A549 (cell line): ENCODE measurements around the gene PNMT. TPM values are rescaled to one million over a fixed set of nuclear protein-coding genes. Genes with fewer than 3 reads are reported as not detected.
"Not testable (repeated sequence)": the region's sequence is repeated elsewhere in the genome, so short reads cannot be mapped to it uniquely, and the experiment has no call there.

Experiments
- ATAC-seq, 2 experiments: fragments of 200-7000 bp in 1 of 2; fragments of >200 bp in 1 of 2; cut with Nextera tagmentation in 1 of 2; cut with Tn5 transposase in 1 of 2; 3 replicates each; pipeline versions ENCODE4 v1.8.0 to v1.9.1; 2018 to 2020; ENCODE audit warnings: mild to moderate bottlenecking in 1 of 2, moderate library complexity in 1 of 2
- CTCF ChIA-PET: fragments of 300-600 bp; sonication (Branson Sonifier 250); formaldehyde crosslinking; extraction: SDS; loops from one replicate; lab custom pipeline; 2021; ENCODE audit warnings: antibody characterized with exemption, inconsistent platforms; lab: Yijun Ruan, JAX
- POLR2A ChIA-PET: fragments of 350-600 bp; formaldehyde crosslinking; extraction: SDS; loops from one replicate; lab custom pipeline; 2021; ENCODE audit warnings: antibody characterized with exemption, inconsistent platforms; lab: Yijun Ruan, JAX
- DNase-seq, 2 experiments: peaks; one replicate each; pipeline versions ENCODE4 v3.0.0 to v3.0.0-alpha.2; 2011 to 2016; ENCODE audit warnings: low read depth in 1 of 2, low spot score in 1 of 2
- FAIRE-seq: peaks from 2 replicates; lab custom pipeline; 2011; peaks lifted over from hg19 to GRCh38; lab: Jason Lieb, UNC
- H3K27ac ChIP-seq, 2 experiments: fragments of >200 bp; sonication (Bioruptor Twin); formaldehyde crosslinking; 3 replicates each; pipeline ENCODE4 v1.5.1; 2016 to 2017
- H3K4me1 ChIP-seq: fragments of >200 bp; sonication (Bioruptor Twin); formaldehyde crosslinking; 3 replicates; pipeline ENCODE4 v1.6.1; 2016
- H3K4me2 ChIP-seq: fragments of >200 bp; sonication (Bioruptor Twin); formaldehyde crosslinking; 3 replicates; pipeline ENCODE4 v1.6.1; 2016
- H3K4me3 ChIP-seq: fragments of >200 bp; sonication (Bioruptor Twin); formaldehyde crosslinking; 3 replicates; pipeline ENCODE4 v1.5.1; 2016
- H3K9me3 ChIP-seq: fragments of >200 bp; sonication (Bioruptor Twin); formaldehyde crosslinking; 3 replicates; pipeline ENCODE4 v1.6.1; 2016
- BHLHE40 ChIP-seq: IDR thresholded peaks from 2 replicates; pipeline ENCODE4 v1.6.1; 2012; ENCODE audit warnings: low read depth, low read length, inconsistent platforms
- CBX2 ChIP-seq: fragments of 200-600 bp; sonication (generic); IDR thresholded peaks from 2 replicates; pipeline ENCODE4 v1.6.1; 2016; ENCODE audit warnings: low read depth, mild to moderate bottlenecking, borderline replicate concordance
- EHMT2 ChIP-seq: fragments of 200-600 bp; sonication (generic); IDR thresholded peaks from 2 replicates; pipeline ENCODE4 v1.6.1; 2016; ENCODE audit warnings: antibody characterized with exemption, low read depth, mild to moderate bottlenecking, moderate library complexity
- FOSB ChIP-seq: fragments of 250-450 bp; sonication (Bioruptor Pico); IDR thresholded peaks from 2 replicates; pipeline ENCODE4 v1.5.0; 2020; ENCODE audit warnings: mild to moderate bottlenecking, moderate library complexity
- GATA3 ChIP-seq: IDR thresholded peaks from 2 replicates; pipeline ENCODE4 v1.6.1; 2012; ENCODE audit warnings: borderline replicate concordance
- HDAC2 ChIP-seq: fragments of 200-600 bp; sonication (generic); IDR thresholded peaks from 2 replicates; pipeline ENCODE4 v1.6.1; 2016
- HEYL ChIP-seq: fragments of 250-450 bp; sonication (Bioruptor Pico); IDR thresholded peaks from 2 replicates; pipeline ENCODE4 v1.8.0; 2021; ENCODE audit warnings: mild to moderate bottlenecking, moderate library complexity
- JUN ChIP-seq, 2 experiments: fragments of >200 bp; sonication (Bioruptor Twin); formaldehyde crosslinking; IDR thresholded peaks; 2 replicates in 1 of 2; 3 replicates in 1 of 2; pipeline ENCODE4 v1.6.1; 2016 to 2017
- MAZ ChIP-seq: fragments of 150-350 bp; IDR thresholded peaks from 2 replicates; pipeline ENCODE4 v1.6.1; 2014; ENCODE audit warnings: antibody characterized with exemption, low read depth, low read length, borderline replicate concordance
- NPAS2 ChIP-seq: fragments of 250-450 bp; sonication (Bioruptor Pico); IDR thresholded peaks from 2 replicates; pipeline ENCODE4 v1.8.0; 2022; ENCODE audit warnings: mild to moderate bottlenecking, moderate library complexity, borderline replicate concordance
- REST ChIP-seq: fragments of 200-600 bp; sonication (generic); IDR thresholded peaks from 2 replicates; pipeline ENCODE4 v1.6.1; 2016; ENCODE audit warnings: antibody characterized with exemption, mild to moderate bottlenecking, moderate library complexity
- RFX5 ChIP-seq: fragments of 450-650 bp; IDR thresholded peaks from 2 replicates; pipeline ENCODE4 v1.7.1; 2014; ENCODE audit warnings: antibody characterized with exemption, mild to moderate bottlenecking, moderate library complexity
- SMC3 ChIP-seq: fragments of >200 bp; sonication (Bioruptor Twin); formaldehyde crosslinking; IDR thresholded peaks from 3 replicates; pipeline ENCODE4 v1.6.1; 2018; ENCODE audit warnings: inconsistent platforms
- ZC3H11A ChIP-seq: fragments of 450-650 bp; IDR thresholded peaks from 2 replicates; pipeline ENCODE4 v1.6.1; 2014; ENCODE audit warnings: antibody characterized with exemption, mild to moderate bottlenecking
- ZNF302 ChIP-seq: fragments of 250-450 bp; sonication (Bioruptor Pico); IDR thresholded peaks from 2 replicates; pipeline ENCODE4 v1.9.0; 2021; ENCODE audit warnings: inconsistent platforms, mild to moderate bottlenecking, moderate library complexity
- WGBS: methylation state at CpG from one replicate; pipeline ENCODE4 v1.1.6; 2017; ENCODE audit errors: missing lambda C conversion rate; 5-methylcytosine and 5-hydroxymethylcytosine counted together
- polyA plus RNA-seq, 4 experiments: library from polyadenylated mRNA; depleted of rRNA in 3 of 4; stranded (reverse); fragments of >200 nt; fragmentation: RNase III in 1 of 4; extraction: RNeasy Plus Mini Kit Qiagen cat#74134 plus additional on column Dnase treatment in 1 of 4; gene quantifications; 2 replicates in 3 of 4; 3 replicates in 1 of 4; pipeline ENCODE4 v1.2.3, GENCODE V29; 2011 to 2017
- TF ChIP-seq, protein P1 (sequence below): fragments of >200 bp; sonication (Bioruptor Twin); formaldehyde crosslinking; IDR thresholded peaks from 3 replicates; pipeline ENCODE4 v1.6.1; 2016
- TF ChIP-seq, protein P2 (sequence below): IDR thresholded peaks from 2 replicates; pipeline ENCODE4 v1.6.1; 2012

PNMT gene
- polyA plus RNA-seq, 2 of the 4 experiments (the other 2 are of a cell fraction), result not detected

GRCh38 chr17:39696731-39697130 is 28.5 kb downstream of the PNMT start (continued):
- TF ChIP-seq CBX2, result no peak
- no peak for TF ChIP-seq REST

DNA sequence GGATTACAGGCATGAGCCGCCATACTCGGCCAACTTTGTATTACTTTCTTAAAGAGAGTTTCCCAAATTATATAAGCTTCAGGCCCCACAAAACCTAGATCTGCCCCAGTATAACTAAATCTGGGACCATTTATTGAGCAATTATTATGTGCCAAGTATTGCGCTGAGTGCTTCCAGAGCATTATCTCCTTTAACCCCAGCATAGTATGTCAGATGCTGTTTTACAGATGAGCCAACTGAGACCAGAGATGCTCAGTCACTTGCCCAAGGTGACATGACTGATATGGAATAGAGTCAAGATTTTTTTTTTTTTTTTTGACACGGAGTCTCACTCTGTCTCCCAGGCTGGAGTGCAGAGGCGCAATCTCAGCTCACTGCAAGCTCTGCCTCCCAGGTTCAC is 29.7 kb downstream of the PNMT start:
- no peaks in the 10 kb centered on the region for H3K9me3 ChIP-seq
- H3K4me1 ChIP-seq, result peaks cover 41% of the 10 kb centered on the region
- POLR2A ChIA-PET, result interaction anchor here (0.5 to 1.2 kb wide), 3 partner anchors 10 to 76 kb away, joined by 3 to 4 read pairs (median 3); partner anchors contain the start of gene PGAP3
- no peak for FAIRE-seq
- TF ChIP-seq, protein P1, sequence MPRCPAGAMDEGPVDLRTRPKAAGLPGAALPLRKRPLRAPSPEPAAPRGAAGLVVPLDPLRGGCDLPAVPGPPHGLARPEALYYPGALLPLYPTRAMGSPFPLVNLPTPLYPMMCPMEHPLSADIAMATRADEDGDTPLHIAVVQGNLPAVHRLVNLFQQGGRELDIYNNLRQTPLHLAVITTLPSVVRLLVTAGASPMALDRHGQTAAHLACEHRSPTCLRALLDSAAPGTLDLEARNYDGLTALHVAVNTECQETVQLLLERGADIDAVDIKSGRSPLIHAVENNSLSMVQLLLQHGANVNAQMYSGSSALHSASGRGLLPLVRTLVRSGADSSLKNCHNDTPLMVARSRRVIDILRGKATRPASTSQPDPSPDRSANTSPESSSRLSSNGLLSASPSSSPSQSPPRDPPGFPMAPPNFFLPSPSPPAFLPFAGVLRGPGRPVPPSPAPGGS, result no peak
- TF ChIP-seq MAZ, result no peak
- TF ChIP-seq FOSB, result no peak
- no peak for TF ChIP-seq BHLHE40
- no peak for TF ChIP-seq HDAC2
- TF ChIP-seq GATA3, result no peak
- TF ChIP-seq, protein P2, sequence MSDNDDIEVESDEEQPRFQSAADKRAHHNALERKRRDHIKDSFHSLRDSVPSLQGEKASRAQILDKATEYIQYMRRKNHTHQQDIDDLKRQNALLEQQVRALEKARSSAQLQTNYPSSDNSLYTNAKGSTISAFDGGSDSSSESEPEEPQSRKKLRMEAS, result no peak
- TF ChIP-seq JUN (IDR thresholded peaks at IDR 0.05), result no peak
- TF ChIP-seq ZNF302, result no peak
- TF ChIP-seq RFX5, result no peak
- TF ChIP-seq HEYL, result no peak
- TF ChIP-seq ZC3H11A, result no peak
- no peak for TF ChIP-seq EHMT2
- no peak for TF ChIP-seq NPAS2 (CRISPR knock-in tag)
- TF ChIP-seq SMC3, result no peak
- TF ChIP-seq, all 56 proteins: peak for 0
- Histone ChIP-seq H3K4me3 (no peak overlapping the region), H3K27ac (no peak overlapping the region), H3K4me2 (no peak overlapping the region)
- WGBS, result 95% methylated on average over 5 of the region's 5 CpGs
- DNase-seq (no peak), ATAC-seq (no peak)
- CTCF ChIA-PET, result interaction anchor here (1.2 to 50.7 kb wide), 4 partner anchors 8 to 61 kb away, joined by 3 to 1391 read pairs (median 120); partner anchors contain the start of genes PNMT, PPP1R1B and STARD3

DNA sequence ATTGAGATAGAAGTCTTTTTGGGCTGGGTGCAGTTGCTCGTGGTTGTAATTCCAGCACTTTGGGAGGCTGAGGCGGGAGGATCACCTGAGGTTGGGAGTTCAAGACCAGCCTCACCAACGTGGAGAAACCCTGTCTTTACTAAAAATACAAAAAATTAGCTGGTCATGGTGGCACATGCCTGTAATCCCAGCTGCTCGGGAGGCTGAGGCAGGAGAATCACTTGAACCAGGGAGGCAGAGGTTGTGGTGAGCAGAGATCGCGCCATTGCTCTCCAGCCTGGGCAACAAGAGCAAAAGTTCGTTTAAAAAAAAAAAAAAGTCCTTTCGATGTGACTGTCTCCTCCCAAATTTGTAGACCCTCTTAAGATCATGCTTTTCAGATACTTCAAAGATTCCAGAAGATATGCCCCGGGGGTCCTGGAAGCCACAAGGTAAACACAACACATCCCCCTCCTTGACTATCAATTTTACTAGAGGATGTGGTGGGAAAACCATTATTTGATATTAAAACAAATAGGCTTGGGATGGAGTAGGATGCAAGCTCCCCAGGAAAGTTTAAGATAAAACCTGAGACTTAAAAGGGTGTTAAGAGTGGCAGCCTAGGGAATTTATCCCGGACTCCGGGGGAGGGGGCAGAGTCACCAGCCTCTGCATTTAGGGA is 31.0 kb downstream of the PNMT start:
- peaks cover 54% of the 10 kb centered on the region for H3K4me1 ChIP-seq
- 44% methylated on average over 11 of the region's 11 CpGs for WGBS
- H3K27ac ChIP-seq, result peak overlapping the region; percentile 79 to 97
- H3K4me2 ChIP-seq, result peak overlapping the region; percentile 81
- DNase-seq, H3K9me3 ChIP-seq, ATAC-seq, FAIRE-seq: not testable (repeated sequence)
- POLR2A ChIA-PET, result interaction anchor here (0.9 to 2.7 kb wide), 9 partner anchors 9 to 47 kb away, joined by 3 to 60 read pairs (median 5); partner anchors contain the start of genes MIEN1 and PGAP3
- CTCF ChIA-PET, result interaction anchor here (0.6 to 50.7 kb wide), 13 partner anchors 9 to 783 kb away, joined by 3 to 1391 read pairs (median 6); partner anchors contain the start of genes MIEN1, PGAP3, PNMT and PPP1R1B
- H3K4me3 ChIP-seq, result peak overlapping the region; percentile 78
